Mesendoderm (in vitro differentiated cells): ENCODE measurements around the gene ZMIZ2. TPM values are rescaled to one million over a fixed set of nuclear protein-coding genes. Genes with fewer than 3 reads are reported as not detected.
A peak's percentile ranks its signal among the peaks of the same experiment; 100 is the strongest.
"Not testable (repeated sequence)": the region's sequence is repeated elsewhere in the genome, so short reads cannot be mapped to it uniquely, and the experiment has no call there.

Experiments
- DNase-seq: peaks from one replicate; pipeline ENCODE4 v3.0.0; 2013
- H2AK5ac ChIP-seq: 2 replicates; pipeline ENCODE4 v1.6.1; 2013; ENCODE audit warnings: low read length, inconsistent platforms
- H2BK120ac ChIP-seq: 2 replicates; pipeline ENCODE4 v1.6.1; 2013; ENCODE audit warnings: low read depth, mild to moderate bottlenecking, low read length, moderate library complexity, mixed read lengths
- H2BK15ac ChIP-seq: replicated peaks from 2 replicates; pipeline ENCODE4 v1.6.1; 2013; ENCODE audit warnings: low read depth, mild to moderate bottlenecking, moderate library complexity
- H2BK5ac ChIP-seq: 2 replicates; pipeline ENCODE4 v1.6.1; 2013; ENCODE audit warnings: low read length, inconsistent platforms
- H3K18ac ChIP-seq: 2 replicates; pipeline ENCODE4 v1.6.1; 2013; ENCODE audit warnings: mild to moderate bottlenecking, low read length, mixed read lengths
- H3K23ac ChIP-seq: one replicate; pipeline ENCODE4 v1.6.1; 2013; ENCODE audit warnings: low read length
- H3K27ac ChIP-seq: 2 replicates; pipeline ENCODE4 v1.5.1; 2013; ENCODE audit warnings: low read depth, mild to moderate bottlenecking, inconsistent platforms, low read length, moderate library complexity
- H3K27me3 ChIP-seq: 2 replicates; pipeline ENCODE4 v1.6.1; 2013; ENCODE audit warnings: low read length, control low read depth, mild to moderate bottlenecking, inconsistent platforms; ENCODE audit not compliant: insufficient read depth, poor library complexity
- H3K36me3 ChIP-seq: 2 replicates; pipeline ENCODE4 v1.6.1; 2013; ENCODE audit warnings: low read length, inconsistent platforms; ENCODE audit not compliant: control insufficient read depth, insufficient read depth
- H3K4ac ChIP-seq: one replicate; pipeline ENCODE4 v1.6.1; 2013; ENCODE audit warnings: low read depth, mild to moderate bottlenecking, low read length, moderate library complexity
- H3K4me1 ChIP-seq: 2 replicates; pipeline ENCODE4 v1.6.1; 2013; ENCODE audit warnings: low read depth, low read length, inconsistent platforms; ENCODE audit not compliant: control insufficient read depth
- H3K4me2 ChIP-seq: 2 replicates; pipeline ENCODE4 v1.6.1; 2013; ENCODE audit warnings: low read length
- H3K4me3 ChIP-seq: 2 replicates; pipeline ENCODE4 v1.5.1; 2013; ENCODE audit warnings: mild to moderate bottlenecking, low read length
- H3K56ac ChIP-seq: one replicate; pipeline ENCODE4 v1.6.1; 2013; ENCODE audit warnings: low read length
- H3K79me1 ChIP-seq: 2 replicates; pipeline ENCODE4 v1.6.1; 2013; ENCODE audit warnings: low read length, inconsistent platforms
- H3K79me2 ChIP-seq: 2 replicates; pipeline ENCODE4 v1.6.1; 2013; ENCODE audit warnings: mild to moderate bottlenecking, low read length; ENCODE audit not compliant: control insufficient read depth, insufficient read depth
- H3K9ac ChIP-seq: 2 replicates; pipeline ENCODE4 v1.6.1; 2013; ENCODE audit warnings: low read length, inconsistent platforms
- H4K5ac ChIP-seq: one replicate; pipeline ENCODE4 v1.6.1; 2013; ENCODE audit warnings: low read length
- H4K8ac ChIP-seq: one replicate; pipeline ENCODE4 v1.6.1; 2013; ENCODE audit warnings: low read depth, mild to moderate bottlenecking, control low read depth, low read length, moderate library complexity
- WGBS: extraction: QIAGEN DNeasy Blood & Tissue Kit; methylation state at CpG from one replicate; pipeline ENCODE4 v1.1.7; 2013; ENCODE audit warnings: low lambda C conversion rate, missing lambda C conversion rate; ENCODE audit not compliant: insufficient coverage; ENCODE audit errors: extremely low coverage; 5-methylcytosine and 5-hydroxymethylcytosine counted together
- polyA plus RNA-seq, 2 experiments: library from polyadenylated mRNA; stranded (reverse); fragments of 200-250 nt; gene quantifications; one replicate each; pipeline ENCODE4 v1.2.3, GENCODE V29; 2013

Gene ZMIZ2
- polyA plus RNA-seq (2013, experiment 1 of 2), result 33.4 TPM
- polyA plus RNA-seq (2013, experiment 2 of 2), result 34.8 TPM

GRCh38 chr7:44748045-44748947 lies at the start of gene ZMIZ2:
ZMIZ2 (plus strand) TSS chr7:44748847; CDS start chr7:44756250, 7,403 bp downstream.
- Histone ChIP-seq H3K9ac (peak within 1 kb of the TSS; percentile 79), H3K79me1 (peaks cover 18% of the 10 kb centered on the region), H3K27ac (peak within 1 kb of the TSS; percentile 95), H3K56ac (peak within 1 kb of the TSS; percentile 95), H3K4me2 (peak within 1 kb of the TSS; percentile 89), H3K36me3 (no peaks in the 10 kb centered on the region), H4K8ac (no peak within 1 kb of the TSS), H4K5ac (no peak within 1 kb of the TSS), H3K23ac (peak within 1 kb of the TSS; percentile 94), H2AK5ac (no peak within 1 kb of the TSS), H2BK5ac (no peak within 1 kb of the TSS), H3K27me3 (no peaks in the 10 kb centered on the region), H3K4me1 (no peaks in the 10 kb centered on the region), H3K4ac (no peak within 1 kb of the TSS), H3K4me3 (peak within 1 kb of the TSS; percentile 62), H3K79me2 (peaks cover 16% of the 10 kb centered on the region), H3K18ac (peak within 1 kb of the TSS; percentile 88), H2BK15ac (no peak within 1 kb of the TSS), H2BK120ac (no peak within 1 kb of the TSS)
- DNase-seq, result peak; percentile 90
- no CpG with 5 or more reads among the region's 92 CpGs for WGBS

- not testable (repeated sequence) for H4K5ac ChIP-seq, H3K27me3 ChIP-seq, H3K79me1 ChIP-seq, H3K4me3 ChIP-seq, H2BK120ac ChIP-seq, H3K56ac ChIP-seq, H4K8ac ChIP-seq, H2AK5ac ChIP-seq, H3K79me2 ChIP-seq, H3K23ac ChIP-seq, H3K4me2 ChIP-seq, H3K4ac ChIP-seq, H3K4me1 ChIP-seq, H3K9ac ChIP-seq, H3K18ac ChIP-seq, H3K27ac ChIP-seq, H2BK5ac ChIP-seq, DNase-seq, H2BK15ac ChIP-seq
- no CpG with 5 or more reads among the region's 2 CpGs for WGBS
- peaks cover 13% of the 10 kb centered on the region for H3K36me3 ChIP-seq
Measured at GRCh38 chr7:44699598-44699997, 49.0 kb upstream of the ZMIZ2 start.

DNA sequence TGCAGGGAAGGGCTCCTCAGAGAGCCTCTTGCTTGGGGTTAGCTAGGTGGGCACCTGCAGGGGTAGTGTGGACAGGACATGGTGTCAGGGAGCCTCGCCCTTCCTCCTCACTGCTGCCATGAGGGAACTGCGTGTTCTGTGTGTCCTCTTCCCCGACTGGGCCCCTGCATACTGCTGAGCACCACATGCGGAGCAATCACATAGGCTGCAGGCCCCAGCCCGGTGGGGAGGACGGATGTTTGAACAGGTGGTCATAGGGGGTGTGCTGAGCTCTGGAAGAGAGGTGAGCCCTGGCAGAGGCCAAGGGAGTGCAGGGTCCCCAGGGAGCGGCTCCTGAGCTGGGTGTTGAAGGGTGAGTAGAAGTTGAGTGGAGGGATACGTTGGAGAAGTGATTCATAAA lies 48.3 kb upstream of the ZMIZ2 start:
- no peak overlapping the region for H2BK15ac ChIP-seq
- no peaks in the 10 kb centered on the region for H3K79me1 ChIP-seq
- H3K79me2 ChIP-seq, result no peaks in the 10 kb centered on the region
- H2AK5ac ChIP-seq, result no peak overlapping the region
- H3K18ac ChIP-seq, result no peak overlapping the region
- no peak overlapping the region for H3K9ac ChIP-seq
- no peak overlapping the region for H3K23ac ChIP-seq
- no peak for DNase-seq
- no peaks in the 10 kb centered on the region for H3K27me3 ChIP-seq
- H2BK5ac ChIP-seq, result no peak overlapping the region
- WGBS, result no CpG with 5 or more reads among the region's 8 CpGs
- H2BK120ac ChIP-seq, result no peak overlapping the region
- no peak overlapping the region for H3K4me2 ChIP-seq
- H3K4me1 ChIP-seq, result no peaks in the 10 kb centered on the region
- H3K56ac ChIP-seq, result no peak overlapping the region
- no peak overlapping the region for H3K4ac ChIP-seq
- no peak overlapping the region for H4K5ac ChIP-seq
- H3K4me3 ChIP-seq, result no peak overlapping the region
- no peak overlapping the region for H4K8ac ChIP-seq
- no peak overlapping the region for H3K27ac ChIP-seq
- peaks cover 11% of the 10 kb centered on the region for H3K36me3 ChIP-seq

DNA sequence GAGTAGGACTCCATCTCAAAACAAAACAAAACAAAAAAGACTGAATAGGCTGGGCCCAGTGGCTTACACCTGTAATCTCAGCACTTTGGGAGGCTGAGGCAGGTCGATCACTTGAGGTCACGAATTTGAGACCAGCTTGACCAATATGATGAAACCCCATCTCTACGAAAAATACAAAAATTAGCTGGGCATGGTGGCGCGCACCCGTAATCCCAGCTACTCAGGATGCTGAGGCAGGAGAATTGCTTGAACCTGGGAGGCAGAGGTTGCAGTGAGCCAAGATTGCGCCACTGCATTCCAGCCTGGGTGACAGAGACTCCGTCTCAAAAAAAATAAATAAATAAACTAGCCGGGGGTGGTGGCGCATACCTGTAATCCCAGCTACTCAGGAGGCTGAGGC lies 45.3 kb upstream of the ZMIZ2 start:
- H2BK15ac ChIP-seq, H3K79me2 ChIP-seq, H4K5ac ChIP-seq, H3K27ac ChIP-seq, H3K18ac ChIP-seq, H3K4me3 ChIP-seq, H2AK5ac ChIP-seq, H3K79me1 ChIP-seq, H3K4me1 ChIP-seq, H3K27me3 ChIP-seq, H3K23ac ChIP-seq, H3K36me3 ChIP-seq, H2BK120ac ChIP-seq, H3K56ac ChIP-seq, H3K9ac ChIP-seq, H2BK5ac ChIP-seq, H3K4me2 ChIP-seq, H3K4ac ChIP-seq, H4K8ac ChIP-seq, DNase-seq: not testable (repeated sequence)
- WGBS, result no CpG with 5 or more reads among the region's 10 CpGs

- H4K8ac ChIP-seq, result no peak overlapping the region
- H3K27me3 ChIP-seq, result no peaks in the 10 kb centered on the region
- H4K5ac ChIP-seq, result no peak overlapping the region
- no peak for DNase-seq
- H3K36me3 ChIP-seq, result peaks cover 5% of the 10 kb centered on the region
- H2AK5ac ChIP-seq, result no peak overlapping the region
- H3K4me1 ChIP-seq, result no peaks in the 10 kb centered on the region
- no peaks in the 10 kb centered on the region for H3K79me2 ChIP-seq
- no peak overlapping the region for H3K4me2 ChIP-seq
- no peak overlapping the region for H2BK15ac ChIP-seq
- no peak overlapping the region for H3K4me3 ChIP-seq
- H3K4ac ChIP-seq, result no peak overlapping the region
- no CpG with 5 or more reads among the region's 1 CpG for WGBS
- H3K27ac ChIP-seq, result no peak overlapping the region
- H3K56ac ChIP-seq, result no peak overlapping the region
- H3K79me1 ChIP-seq, result no peaks in the 10 kb centered on the region
- H3K23ac ChIP-seq, result no peak overlapping the region
- H2BK120ac ChIP-seq, result no peak overlapping the region
- H3K9ac ChIP-seq, result no peak overlapping the region
- no peak overlapping the region for H3K18ac ChIP-seq
- H2BK5ac ChIP-seq, result no peak overlapping the region
Measured at GRCh38 chr7:44703921-44704320, 44.7 kb upstream of the ZMIZ2 start.
